ENCODE data around the gene PCDHA1.
"Not testable (repeated sequence)": the region's sequence is repeated elsewhere in the genome, so short reads cannot be mapped to it uniquely, and the experiment has no call there.

The PCDHA1 gene

GRCh38 chr5:140833993-140834392, 48.1 kb downstream of the PCDHA1 start, which contains the start of gene PCDHA7:
TSS of gene PCDHA7 (plus strand) at chr5:140834269. CDS start at chr5:140834384, 115 bp downstream.
- Histone ChIP-seq H3K36me3 (ENCODE audit: control insufficient read depth, insufficient read depth, low read length) (no peaks in the 10 kb centered on the region), H3K27me3 (replicated peaks; ENCODE audit: control insufficient read depth, insufficient read depth, low read length) (no peaks in the 10 kb centered on the region), H3K4me3 (replicated peaks; ENCODE audit: low read depth, low read length) (no peak within 1 kb of the TSS)
- no peak for DNase-seq (ENCODE audit: extremely low read depth, insufficient read length)
- TF ChIP-seq, protein P1, sequence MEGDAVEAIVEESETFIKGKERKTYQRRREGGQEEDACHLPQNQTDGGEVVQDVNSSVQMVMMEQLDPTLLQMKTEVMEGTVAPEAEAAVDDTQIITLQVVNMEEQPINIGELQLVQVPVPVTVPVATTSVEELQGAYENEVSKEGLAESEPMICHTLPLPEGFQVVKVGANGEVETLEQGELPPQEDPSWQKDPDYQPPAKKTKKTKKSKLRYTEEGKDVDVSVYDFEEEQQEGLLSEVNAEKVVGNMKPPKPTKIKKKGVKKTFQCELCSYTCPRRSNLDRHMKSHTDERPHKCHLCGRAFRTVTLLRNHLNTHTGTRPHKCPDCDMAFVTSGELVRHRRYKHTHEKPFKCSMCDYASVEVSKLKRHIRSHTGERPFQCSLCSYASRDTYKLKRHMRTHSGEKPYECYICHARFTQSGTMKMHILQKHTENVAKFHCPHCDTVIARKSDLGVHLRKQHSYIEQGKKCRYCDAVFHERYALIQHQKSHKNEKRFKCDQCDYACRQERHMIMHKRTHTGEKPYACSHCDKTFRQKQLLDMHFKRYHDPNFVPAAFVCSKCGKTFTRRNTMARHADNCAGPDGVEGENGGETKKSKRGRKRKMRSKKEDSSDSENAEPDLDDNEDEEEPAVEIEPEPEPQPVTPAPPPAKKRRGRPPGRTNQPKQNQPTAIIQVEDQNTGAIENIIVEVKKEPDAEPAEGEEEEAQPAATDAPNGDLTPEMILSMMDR (IDR thresholded peaks at IDR 0.05; ENCODE audit: insufficient read depth, low read length, poor library complexity, severe bottlenecking) = no peak

- H3K27me3 ChIP-seq (replicated peaks; ENCODE audit: control insufficient read depth, insufficient read depth, low read length); H3K36me3 ChIP-seq (ENCODE audit: control insufficient read depth, insufficient read depth, low read length); DNase-seq (ENCODE audit: extremely low read depth, insufficient read length); H3K4me3 ChIP-seq (replicated peaks; ENCODE audit: low read depth, low read length): not testable (repeated sequence)
These were observed 48.6 kb downstream of the PCDHA1 start for GRCh38 chr5:140834439-140835008.

- Histone ChIP-seq H3K36me3 (ENCODE audit: control insufficient read depth, insufficient read depth, low read length) (no peaks in the 10 kb centered on the region), H3K4me3 (replicated peaks; ENCODE audit: low read depth, low read length) (no peak overlapping the region), H3K27me3 (replicated peaks; ENCODE audit: control insufficient read depth, insufficient read depth, low read length) (no peaks in the 10 kb centered on the region)
- TF ChIP-seq, protein P1 (IDR thresholded peaks at IDR 0.05; ENCODE audit: insufficient read depth, low read length, poor library complexity, severe bottlenecking) = no peak
- DNase-seq (ENCODE audit: extremely low read depth, insufficient read length) = no peak
These were observed 49.9 kb downstream of the PCDHA1 start for GRCh38 chr5:140835622-140836510.

DNA sequence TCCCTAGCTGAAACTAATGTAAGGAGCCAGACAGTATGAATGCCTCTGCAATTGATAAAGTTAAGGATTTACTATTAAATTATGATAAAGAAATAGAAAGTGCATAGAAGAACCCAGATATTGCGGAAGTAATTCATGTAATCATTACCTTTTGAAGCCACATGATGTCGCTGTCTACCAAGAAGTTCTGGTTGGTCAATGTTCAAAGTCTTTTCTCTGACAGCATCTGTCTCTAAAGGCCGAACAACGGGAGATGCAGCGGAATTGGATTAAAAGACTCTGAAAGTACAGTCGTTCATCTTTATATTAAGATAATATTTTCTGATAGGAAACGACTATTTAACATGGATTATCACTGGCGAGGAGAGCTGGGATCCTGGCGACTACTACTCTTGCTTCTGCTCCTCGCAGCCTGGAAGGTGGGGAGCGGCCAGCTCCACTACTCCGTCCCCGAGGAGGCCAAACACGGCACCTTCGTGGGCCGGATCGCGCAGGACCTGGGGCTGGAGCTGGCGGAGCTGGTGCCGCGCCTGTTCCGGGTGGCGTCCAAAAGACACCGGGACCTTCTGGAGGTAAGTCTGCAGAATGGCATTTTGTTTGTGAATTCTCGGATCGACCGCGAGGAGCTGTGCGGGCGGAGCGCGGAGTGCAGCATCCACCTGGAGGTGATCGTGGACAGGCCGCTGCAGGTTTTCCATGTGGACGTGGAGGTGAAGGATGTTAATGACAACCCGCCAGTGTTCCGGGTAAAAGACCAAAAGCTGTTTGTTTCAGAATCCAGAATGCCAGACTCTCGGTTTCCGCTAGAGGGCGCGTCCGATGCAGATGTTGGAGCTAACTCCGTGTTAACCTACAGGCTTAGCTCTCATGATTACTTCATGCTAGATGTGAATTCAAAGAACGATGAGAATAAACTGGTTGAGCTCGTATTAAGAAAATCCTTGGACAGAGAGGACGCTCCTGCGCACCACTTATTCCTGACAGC, 55.3 kb downstream of the PCDHA1 start, which contains the start of gene PCDHA8:
PCDHA8 (plus strand) TSS at position 210 of the 985 bp plus-strand sequence; CDS start at position 345, 135 bp downstream.
- Histone ChIP-seq H3K36me3 (ENCODE audit: control insufficient read depth, insufficient read depth, low read length) (no peaks in the 10 kb centered on the region), H3K4me3 (replicated peaks; ENCODE audit: low read depth, low read length) (no peak within 1 kb of the TSS), H3K27me3 (replicated peaks; ENCODE audit: control insufficient read depth, insufficient read depth, low read length) (no peaks in the 10 kb centered on the region)
- no peak for DNase-seq (ENCODE audit: extremely low read depth, insufficient read length)
- TF ChIP-seq, protein P1 (IDR thresholded peaks at IDR 0.05; ENCODE audit: insufficient read depth, low read length, poor library complexity, severe bottlenecking) = peak; percentile 20

GRCh38 chr5:140842798-140843733, 57.1 kb downstream of the PCDHA1 start:
- Histone ChIP-seq H3K27me3 (replicated peaks; ENCODE audit: control insufficient read depth, insufficient read depth, low read length) (no peaks in the 10 kb centered on the region), H3K36me3 (ENCODE audit: control insufficient read depth, insufficient read depth, low read length) (no peaks in the 10 kb centered on the region), H3K4me3 (replicated peaks; ENCODE audit: low read depth, low read length) (no peak overlapping the region)
- no peak for DNase-seq (ENCODE audit: extremely low read depth, insufficient read length)
- TF ChIP-seq, protein P1 (IDR thresholded peaks at IDR 0.05; ENCODE audit: insufficient read depth, low read length, poor library complexity, severe bottlenecking) = no peak

- not testable (repeated sequence) for H3K36me3 ChIP-seq (ENCODE audit: control insufficient read depth, insufficient read depth, low read length); DNase-seq (ENCODE audit: extremely low read depth, insufficient read length); H3K27me3 ChIP-seq (replicated peaks; ENCODE audit: control insufficient read depth, insufficient read depth, low read length); H3K4me3 ChIP-seq (replicated peaks; ENCODE audit: low read depth, low read length)
These were observed 62.5 kb downstream of the PCDHA1 start, which contains the start of gene PCDHA9 for GRCh38 chr5:140848139-140849102. TSS of gene PCDHA9 (plus strand) at chr5:140848382. CDS start at chr5:140848496, 114 bp downstream.

DNA sequence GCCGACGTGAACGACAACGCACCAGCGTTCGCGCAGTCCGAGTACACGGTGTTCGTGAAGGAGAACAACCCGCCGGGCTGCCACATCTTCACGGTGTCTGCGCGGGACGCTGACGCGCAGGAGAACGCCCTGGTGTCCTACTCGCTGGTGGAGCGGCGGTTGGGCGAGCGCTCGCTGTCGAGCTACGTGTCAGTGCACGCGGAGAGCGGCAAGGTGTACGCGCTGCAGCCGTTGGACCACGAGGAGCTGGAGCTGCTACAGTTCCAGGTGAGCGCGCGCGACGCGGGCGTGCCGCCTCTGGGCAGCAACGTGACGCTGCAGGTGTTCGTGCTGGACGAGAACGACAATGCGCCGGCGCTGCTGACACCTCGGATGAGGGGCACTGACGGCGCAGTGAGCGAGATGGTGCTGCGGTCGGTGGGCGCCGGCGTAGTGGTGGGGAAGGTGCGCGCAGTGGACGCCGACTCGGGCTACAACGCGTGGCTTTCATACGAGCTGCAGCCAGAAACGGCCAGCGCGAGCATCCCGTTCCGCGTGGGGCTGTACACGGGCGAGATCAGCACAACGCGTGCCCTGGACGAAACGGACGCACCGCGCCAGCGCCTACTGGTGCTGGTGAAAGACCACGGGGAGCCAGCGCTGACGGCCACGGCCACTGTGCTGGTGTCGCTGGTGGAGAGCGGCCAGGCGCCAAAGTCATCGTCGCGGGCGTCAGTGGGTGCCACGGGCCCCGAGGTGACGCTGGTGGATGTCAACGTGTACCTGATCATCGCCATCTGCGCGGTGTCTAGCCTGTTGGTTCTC, 64.1 kb downstream of the PCDHA1 start:
- H3K27me3 ChIP-seq (replicated peaks; ENCODE audit: control insufficient read depth, insufficient read depth, low read length); DNase-seq (ENCODE audit: extremely low read depth, insufficient read length); H3K4me3 ChIP-seq (replicated peaks; ENCODE audit: low read depth, low read length); H3K36me3 ChIP-seq (ENCODE audit: control insufficient read depth, insufficient read depth, low read length): not testable (repeated sequence)

All from GM06990 (cell line).